Panc1 (cell line): ENCODE results near the gene AK8. TPM values are rescaled to one million over a fixed set of nuclear protein-coding genes. Genes with fewer than 3 reads are reported as not detected.
A peak's percentile ranks its signal among the peaks of the same experiment; 100 is the strongest.

ENCODE experiments used
- ATAC-seq: fragments of 200-7000 bp; cut with Tn5 transposase; 2 replicates; pipeline ENCODE4 v1.9.1; 2020; ENCODE audit warnings: mild to moderate bottlenecking, moderate library complexity
- BruUV-seq: library from RNA; stranded (reverse); fragments of 400-500 nt; replicated peaks from 2 replicates; lab custom pipeline; 2021; lab: Mats Ljungman, UMichigan
- CTCF ChIA-PET: fragments of 300-600 bp; sonication (Branson Sonifier 250); formaldehyde crosslinking; loops from one replicate; lab custom pipeline; 2022; ENCODE audit warnings: antibody characterized with exemption; lab: Charles Lee
- POLR2A ChIA-PET: fragments of 300-600 bp; sonication (Branson Sonifier 250); formaldehyde crosslinking; loops from one replicate; lab custom pipeline; 2022; ENCODE audit warnings: antibody characterized with exemption; lab: Charles Lee
- DNase-seq: peaks from one replicate; pipeline ENCODE4 v3.0.0-alpha.2; 2010; ENCODE audit warnings: low read depth, low spot score
- H3K27ac ChIP-seq: 2 replicates; pipeline ENCODE4 v1.5.1; 2011; ENCODE audit warnings: mild to moderate bottlenecking, low read length, inconsistent platforms
- H3K27me3 ChIP-seq: fragments of 200-500 bp; sonication (Bioruptor generic); 2 replicates; pipeline ENCODE4 v1.6.0; 2014; ENCODE audit warnings: low read length, inconsistent platforms; ENCODE audit not compliant: control insufficient read depth, insufficient read depth
- H3K36me3 ChIP-seq: fragments of 200-500 bp; sonication (Bioruptor generic); 2 replicates; pipeline ENCODE4 v1.5.1; 2014; ENCODE audit warnings: inconsistent platforms, mild to moderate bottlenecking, low read length, moderate library complexity; ENCODE audit not compliant: control insufficient read depth, insufficient read depth
- H3K4me1 ChIP-seq: 2 replicates; pipeline ENCODE4 v1.5.1; 2011; ENCODE audit warnings: inconsistent platforms, mild to moderate bottlenecking, low read length, moderate library complexity; ENCODE audit not compliant: control insufficient read depth, insufficient read depth
- H3K4me3 ChIP-seq, 2 experiments: 2 replicates each; pipeline ENCODE4 v1.5.1; 2011 to 2012; ENCODE audit warnings: low read depth in 2 of 2, low read length in 2 of 2, mild to moderate bottlenecking in 2 of 2, inconsistent platforms in 1 of 2, moderate library complexity in 1 of 2
- H3K9me3 ChIP-seq: fragments of 200-500 bp; sonication (Bioruptor generic); 2 replicates; pipeline ENCODE4 v1.5.1; 2014; ENCODE audit warnings: low read depth, mild to moderate bottlenecking, inconsistent platforms, low read length, moderate library complexity; ENCODE audit not compliant: control insufficient read depth, insufficient read depth
- POLR2AphosphoS5 ChIP-seq: IDR thresholded peaks from 2 replicates; pipeline ENCODE4 v1.6.1; 2012; ENCODE audit warnings: mild to moderate bottlenecking, low read depth, low read length, moderate library complexity
- SIN3A ChIP-seq: IDR thresholded peaks from 2 replicates; pipeline ENCODE4 v1.6.1; 2012; ENCODE audit warnings: low read depth, mild to moderate bottlenecking, low read length, moderate library complexity, borderline replicate concordance; ENCODE audit not compliant: insufficient read depth
- TCF7L2 ChIP-seq: IDR thresholded peaks from 2 replicates; pipeline ENCODE4 v1.6.1; 2011; ENCODE audit warnings: mild to moderate bottlenecking, low read depth, low read length, inconsistent platforms
- in situ Hi-C: cut with HindIII; loops from 2 replicates; pipeline ENCODE4 v1.10.0; 2016; ENCODE audit warnings: low sequenced_read_pairs, low pct_unique_long_range_greater_than_20kb
- intact Hi-C: fragments of 100-400 bp; cut with micrococcal nuclease; formaldehyde crosslinking; loops from one replicate; pipeline ENCODE4 v1.10.0; 2022; ENCODE audit not compliant: unreplicated experiment
- total RNA-seq: library from RNA; stranded (reverse); gene quantifications from one replicate; pipeline ENCODE4 v1.2.1, GENCODE V29; 2021; ENCODE audit not compliant: unreplicated experiment
- TF ChIP-seq, protein P1 (sequence below): fragments of 450-650 bp; IDR thresholded peaks from 2 replicates; pipeline ENCODE4 v1.5.1; 2017; ENCODE audit warnings: mild to moderate bottlenecking
- TF ChIP-seq, protein P2 (sequence below), 2 experiments: IDR thresholded peaks; 2 replicates each; pipeline ENCODE4 v1.6.1; 2011 to 2012; ENCODE audit warnings: low read depth in 2 of 2, control low read depth in 1 of 2, low read length in 1 of 2, mild to moderate bottlenecking in 1 of 2, moderate library complexity in 1 of 2; ENCODE audit not compliant: insufficient read depth in 1 of 2

AK8 gene
- total RNA-seq, 1 experiment from 2014 or later = 0.39 TPM

- ATAC-seq (no peak), DNase-seq (no peak)
- no peak overlapping the region for H3K27ac ChIP-seq
- no peak overlapping the region for H3K4me3 ChIP-seq
- no peaks in the 10 kb centered on the region for H3K27me3 ChIP-seq
- CTCF ChIA-PET = no interaction called here
- no peaks in the 10 kb centered on the region for H3K9me3 ChIP-seq
- POLR2A ChIA-PET = no interaction called here
- H3K4me1 ChIP-seq = no peaks in the 10 kb centered on the region
- TF ChIP-seq POLR2AphosphoS5 = no peak
- TF ChIP-seq, protein P1, sequence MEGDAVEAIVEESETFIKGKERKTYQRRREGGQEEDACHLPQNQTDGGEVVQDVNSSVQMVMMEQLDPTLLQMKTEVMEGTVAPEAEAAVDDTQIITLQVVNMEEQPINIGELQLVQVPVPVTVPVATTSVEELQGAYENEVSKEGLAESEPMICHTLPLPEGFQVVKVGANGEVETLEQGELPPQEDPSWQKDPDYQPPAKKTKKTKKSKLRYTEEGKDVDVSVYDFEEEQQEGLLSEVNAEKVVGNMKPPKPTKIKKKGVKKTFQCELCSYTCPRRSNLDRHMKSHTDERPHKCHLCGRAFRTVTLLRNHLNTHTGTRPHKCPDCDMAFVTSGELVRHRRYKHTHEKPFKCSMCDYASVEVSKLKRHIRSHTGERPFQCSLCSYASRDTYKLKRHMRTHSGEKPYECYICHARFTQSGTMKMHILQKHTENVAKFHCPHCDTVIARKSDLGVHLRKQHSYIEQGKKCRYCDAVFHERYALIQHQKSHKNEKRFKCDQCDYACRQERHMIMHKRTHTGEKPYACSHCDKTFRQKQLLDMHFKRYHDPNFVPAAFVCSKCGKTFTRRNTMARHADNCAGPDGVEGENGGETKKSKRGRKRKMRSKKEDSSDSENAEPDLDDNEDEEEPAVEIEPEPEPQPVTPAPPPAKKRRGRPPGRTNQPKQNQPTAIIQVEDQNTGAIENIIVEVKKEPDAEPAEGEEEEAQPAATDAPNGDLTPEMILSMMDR = no peak
- TF ChIP-seq SIN3A = no peak
- TF ChIP-seq, protein P2, sequence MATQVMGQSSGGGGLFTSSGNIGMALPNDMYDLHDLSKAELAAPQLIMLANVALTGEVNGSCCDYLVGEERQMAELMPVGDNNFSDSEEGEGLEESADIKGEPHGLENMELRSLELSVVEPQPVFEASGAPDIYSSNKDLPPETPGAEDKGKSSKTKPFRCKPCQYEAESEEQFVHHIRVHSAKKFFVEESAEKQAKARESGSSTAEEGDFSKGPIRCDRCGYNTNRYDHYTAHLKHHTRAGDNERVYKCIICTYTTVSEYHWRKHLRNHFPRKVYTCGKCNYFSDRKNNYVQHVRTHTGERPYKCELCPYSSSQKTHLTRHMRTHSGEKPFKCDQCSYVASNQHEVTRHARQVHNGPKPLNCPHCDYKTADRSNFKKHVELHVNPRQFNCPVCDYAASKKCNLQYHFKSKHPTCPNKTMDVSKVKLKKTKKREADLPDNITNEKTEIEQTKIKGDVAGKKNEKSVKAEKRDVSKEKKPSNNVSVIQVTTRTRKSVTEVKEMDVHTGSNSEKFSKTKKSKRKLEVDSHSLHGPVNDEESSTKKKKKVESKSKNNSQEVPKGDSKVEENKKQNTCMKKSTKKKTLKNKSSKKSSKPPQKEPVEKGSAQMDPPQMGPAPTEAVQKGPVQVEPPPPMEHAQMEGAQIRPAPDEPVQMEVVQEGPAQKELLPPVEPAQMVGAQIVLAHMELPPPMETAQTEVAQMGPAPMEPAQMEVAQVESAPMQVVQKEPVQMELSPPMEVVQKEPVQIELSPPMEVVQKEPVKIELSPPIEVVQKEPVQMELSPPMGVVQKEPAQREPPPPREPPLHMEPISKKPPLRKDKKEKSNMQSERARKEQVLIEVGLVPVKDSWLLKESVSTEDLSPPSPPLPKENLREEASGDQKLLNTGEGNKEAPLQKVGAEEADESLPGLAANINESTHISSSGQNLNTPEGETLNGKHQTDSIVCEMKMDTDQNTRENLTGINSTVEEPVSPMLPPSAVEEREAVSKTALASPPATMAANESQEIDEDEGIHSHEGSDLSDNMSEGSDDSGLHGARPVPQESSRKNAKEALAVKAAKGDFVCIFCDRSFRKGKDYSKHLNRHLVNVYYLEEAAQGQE (IDR thresholded peaks at IDR 0.05; ENCODE audit: insufficient read depth in 1 of 2, low read depth in 2 of 2, low read length in 1 of 2) = no peak
- TF ChIP-seq TCF7L2 = no peak
- no peaks in the 10 kb centered on the region for H3K36me3 ChIP-seq
- in situ Hi-C loops (no loop called here), intact Hi-C loops (no loop called here)
- no TSS peak for BruUV-seq
Measured at GRCh38 chr9:132770770-132771310, 107.2 kb downstream of the AK8 start.

DNA sequence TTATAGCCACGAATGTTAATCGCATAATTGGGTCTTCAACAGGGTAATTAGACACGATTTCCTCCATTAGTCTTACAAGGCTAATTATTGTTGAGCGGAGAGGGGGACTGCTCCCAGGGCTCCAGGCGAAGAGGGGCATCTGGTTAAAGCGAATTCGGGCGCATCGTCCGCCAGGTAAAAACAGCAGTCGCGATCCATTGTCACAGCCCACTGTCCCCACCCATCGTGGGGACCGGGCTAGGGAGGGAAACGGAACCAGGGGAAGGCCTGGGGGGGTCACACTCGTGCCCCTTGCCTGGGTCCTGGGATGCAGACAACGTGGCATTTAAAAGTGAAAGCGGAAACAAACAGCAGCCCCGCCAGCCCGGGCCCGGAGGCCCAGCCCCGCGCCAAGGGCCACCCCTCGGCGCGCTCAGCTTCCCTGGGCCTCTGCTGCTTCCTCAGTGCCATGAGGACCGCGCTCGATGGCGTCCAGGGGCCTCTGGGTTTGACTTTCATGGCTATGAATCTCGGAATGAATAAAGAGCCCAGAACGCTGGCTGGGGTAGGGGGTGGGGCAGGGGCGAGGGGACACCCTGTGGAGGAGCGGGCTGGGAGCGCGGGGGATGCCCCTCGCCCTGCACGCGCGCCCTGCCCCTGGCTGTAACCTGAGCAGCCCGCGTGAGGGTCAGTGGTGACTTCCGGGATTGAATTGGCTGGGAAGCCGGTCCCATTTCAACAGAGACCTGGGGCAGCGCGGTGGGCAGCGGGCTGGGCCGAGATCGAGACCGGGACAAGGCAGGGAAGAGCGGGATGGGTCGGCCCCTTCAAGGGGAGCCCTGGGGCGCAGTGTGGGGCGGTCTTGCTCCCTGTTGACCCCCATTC, 107.9 kb downstream of the AK8 start:
- intact Hi-C loops (no loop called here), in situ Hi-C loops (no loop called here)
- no peaks in the 10 kb centered on the region for H3K27me3 ChIP-seq
- DNase-seq (no peak), ATAC-seq (peak; percentile 82)
- POLR2A ChIA-PET = no interaction called here
- no peaks in the 10 kb centered on the region for H3K4me1 ChIP-seq
- TF ChIP-seq POLR2AphosphoS5 = no peak
- TF ChIP-seq TCF7L2 = no peak
- TF ChIP-seq, protein P1 = no peak
- no peak for TF ChIP-seq SIN3A
- TF ChIP-seq, protein P2 (IDR thresholded peaks at IDR 0.05; ENCODE audit: insufficient read depth in 1 of 2, low read depth in 2 of 2, low read length in 1 of 2) = no peak
- H3K4me3 ChIP-seq = peak overlapping the region; percentile 58 to 83
- BruUV-seq = no TSS peak
- peak overlapping the region; percentile 80 for H3K27ac ChIP-seq
- CTCF ChIA-PET = interaction anchor here (0.6 kb wide), 1 partner anchor 42 kb away, joined by 3 read pairs; no protein-coding TSS in a partner anchor
- H3K9me3 ChIP-seq = no peaks in the 10 kb centered on the region
- no peaks in the 10 kb centered on the region for H3K36me3 ChIP-seq
